Subcutaneous abdominal adipose tissue (tissue), 5 donors: Measurements from ENCODE around the gene IGFN1.

Experiments
- H3K27ac ChIP-seq: one replicate; pipeline ENCODE4 v1.7.0; 2013; ENCODE audit warnings: low read depth, mild to moderate bottlenecking, inconsistent platforms, low read length, moderate library complexity
- H3K27me3 ChIP-seq, 5 donors: one replicate each; pipeline ENCODE4 v1.7.0; 2013; ENCODE audit warnings: low read length in 5 of 5, inconsistent platforms in 1 of 5; ENCODE audit not compliant: control insufficient read depth in 5 of 5, insufficient read depth in 4 of 5
- H3K36me3 ChIP-seq, 5 donors: one replicate each; pipeline ENCODE4 v1.7.0; 2013; ENCODE audit warnings: low read length in 5 of 5; ENCODE audit not compliant: control insufficient read depth in 5 of 5, insufficient read depth in 5 of 5
- H3K4me1 ChIP-seq, 5 donors: one replicate each; pipeline ENCODE4 v1.7.0; 2013; ENCODE audit warnings: low read length in 5 of 5, mild to moderate bottlenecking in 3 of 5, moderate library complexity in 1 of 5; ENCODE audit not compliant: control insufficient read depth in 5 of 5, insufficient read depth in 5 of 5
- H3K4me3 ChIP-seq, 5 donors: one replicate each; pipeline ENCODE4 v1.7.0; 2013; ENCODE audit warnings: low read length in 5 of 5, low read depth in 1 of 5
- H3K9ac ChIP-seq, 5 donors: one replicate each; pipeline ENCODE4 v1.7.0; 2013; ENCODE audit warnings: low read length in 5 of 5, mild to moderate bottlenecking in 4 of 5, moderate library complexity in 3 of 5
- H3K9me3 ChIP-seq, 5 donors: one replicate each; pipeline ENCODE4 v1.7.0; 2013; ENCODE audit warnings: low read length in 5 of 5; ENCODE audit not compliant: control insufficient read depth in 5 of 5
- donor health status: healthy.
- donor health status: healthy.
- donor health status: healthy.
- donor health status: healthy.
- donor health status: healthy.

Gene IGFN1

DNA sequence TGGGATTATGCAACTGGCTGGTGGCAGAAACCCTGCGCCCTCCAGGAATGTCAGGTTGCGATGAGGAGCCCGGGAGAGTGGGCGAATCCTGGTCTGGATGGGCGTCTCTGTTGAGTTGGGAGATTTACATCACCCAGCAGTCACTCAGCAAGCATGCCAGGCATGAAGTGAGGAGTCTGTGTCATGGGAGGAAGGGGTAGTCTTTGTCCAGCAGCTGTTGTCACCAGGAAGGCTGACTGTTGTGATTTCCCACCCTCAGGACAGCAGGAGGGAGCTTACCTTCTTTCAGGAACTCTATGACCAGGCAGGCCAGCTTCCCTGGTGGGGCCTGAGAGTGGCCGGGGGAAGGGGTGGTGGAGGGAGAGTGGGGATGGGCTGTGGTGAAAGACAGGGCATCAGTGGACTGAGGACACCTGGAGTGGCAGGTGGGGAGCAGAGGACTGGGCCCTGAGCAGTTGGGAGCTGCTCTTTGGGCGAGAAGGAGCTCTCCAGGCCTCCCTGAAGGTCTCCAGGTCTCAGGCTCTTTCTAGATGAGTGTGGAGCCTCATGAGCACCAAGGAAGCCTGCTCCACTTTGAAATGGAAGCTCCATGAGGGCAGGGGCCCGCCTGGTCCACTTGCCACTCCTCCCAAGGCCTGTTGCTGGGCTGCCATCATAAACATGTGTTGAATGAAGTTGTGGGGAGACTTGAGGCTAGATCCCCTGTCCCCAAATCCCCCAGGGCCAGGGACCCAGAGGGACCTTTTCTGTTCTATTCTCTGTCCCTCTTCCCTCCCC lies 71.3 kb downstream of the IGFN1 start:
- Histone ChIP-seq H3K9ac (no peak overlapping the region), H3K27me3 (peaks cover 13 to 28% (median 25%) of the 10 kb centered on the region in 5 donors), H3K36me3 (no peaks in the 10 kb centered on the region), H3K27ac (no peak overlapping the region), H3K9me3 (no peaks in the 10 kb centered on the region), H3K4me1 (peaks cover 0 to 15% (median 10%) of the 10 kb centered on the region in 5 donors), H3K4me3 (no peak overlapping the region)

DNA sequence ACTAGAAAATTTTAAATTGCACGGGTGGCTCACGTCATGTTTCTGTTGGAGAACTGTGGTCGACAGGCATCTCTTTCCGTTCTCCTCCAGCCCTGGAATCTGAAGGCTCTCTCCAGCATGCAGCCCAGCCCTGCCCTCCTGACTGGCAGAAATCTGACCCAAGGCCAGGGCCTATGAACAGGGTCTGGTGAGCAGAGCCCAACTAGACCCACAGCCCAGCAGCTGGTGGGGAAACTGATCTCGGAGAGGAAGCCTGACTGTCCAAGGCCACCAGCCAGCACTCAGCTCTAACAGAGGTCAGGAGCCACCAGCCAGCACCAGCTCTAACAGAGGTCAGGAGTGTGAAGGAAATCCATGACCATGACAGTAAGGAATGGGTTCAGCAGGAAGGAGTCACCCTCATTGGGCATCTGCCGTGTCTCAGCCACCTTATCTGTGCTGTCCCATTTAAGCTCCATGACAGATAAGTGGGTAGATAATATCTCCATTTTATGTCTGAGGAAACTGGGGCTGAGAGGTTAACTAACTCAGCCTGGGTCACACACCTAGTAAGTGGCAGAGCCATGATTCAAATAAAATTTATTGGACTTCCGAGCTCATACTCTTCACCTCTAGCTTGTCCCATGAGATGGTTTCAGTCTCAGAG lies 72.5 kb downstream of the IGFN1 start:
- H3K27ac ChIP-seq: no peak overlapping the region
- H3K27me3 ChIP-seq: peaks cover 13 to 28% (median 25%) of the 10 kb centered on the region in 5 donors
- H3K36me3 ChIP-seq: no peaks in the 10 kb centered on the region
- H3K4me1 ChIP-seq: peaks cover 0 to 15% (median 10%) of the 10 kb centered on the region in 5 donors
- H3K9me3 ChIP-seq: no peaks in the 10 kb centered on the region
- H3K4me3 ChIP-seq: no peak overlapping the region
- H3K9ac ChIP-seq: no peak overlapping the region

DNA sequence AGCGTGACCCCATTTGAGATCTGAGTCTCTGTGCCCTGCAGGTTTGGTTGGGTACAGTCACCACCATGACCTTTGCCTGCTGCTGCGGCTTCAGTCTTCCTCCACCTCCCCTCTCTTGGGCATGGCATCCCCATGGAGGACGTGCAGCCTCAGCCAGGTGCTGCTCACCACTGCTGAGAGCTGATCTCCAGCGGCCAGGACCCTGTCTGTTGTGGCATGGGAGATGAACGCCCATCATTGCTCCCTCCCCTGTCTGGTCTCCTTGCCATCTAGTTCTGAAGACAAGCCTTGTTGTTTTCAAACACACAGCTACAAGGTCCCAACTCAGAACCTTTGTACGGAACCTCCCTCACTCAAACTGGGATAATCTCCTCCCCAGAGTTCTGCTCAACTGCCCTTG lies 73.4 kb downstream of the IGFN1 start:
- Histone ChIP-seq H3K36me3 (no peaks in the 10 kb centered on the region), H3K9ac (no peak overlapping the region), H3K4me1 (peaks cover 0 to 14% (median 10%) of the 10 kb centered on the region in 5 donors), H3K4me3 (no peak overlapping the region), H3K27me3 (peaks cover 16 to 28% (median 20%) of the 10 kb centered on the region in 5 donors), H3K27ac (no peak overlapping the region), H3K9me3 (no peaks in the 10 kb centered on the region)

DNA sequence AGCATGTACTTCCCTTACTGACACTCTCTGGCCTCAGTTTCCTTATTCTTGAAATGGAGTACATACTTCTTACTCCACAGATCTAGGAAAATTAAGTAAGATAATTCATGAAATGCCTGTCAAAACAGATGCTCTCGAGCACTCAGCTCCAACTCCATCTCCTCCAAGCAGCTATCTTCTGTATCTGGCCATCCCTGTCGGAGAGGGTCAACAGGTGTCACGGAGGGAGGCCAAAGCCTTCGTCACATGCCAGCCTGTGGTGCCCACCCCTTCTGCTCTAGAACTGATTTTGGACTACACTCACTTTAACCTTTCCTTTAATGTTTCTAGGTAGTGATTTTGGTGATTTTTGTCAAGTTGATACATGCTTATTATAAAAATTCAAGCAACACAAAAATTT lies 73.9 kb downstream of the IGFN1 start:
- peaks cover 0 to 9% (median 8%) of the 10 kb centered on the region in 5 donors for H3K4me1 ChIP-seq
- no peak overlapping the region for H3K9ac ChIP-seq
- H3K36me3 ChIP-seq: no peaks in the 10 kb centered on the region
- H3K27me3 ChIP-seq: peaks cover 11 to 25% (median 17%) of the 10 kb centered on the region in 5 donors
- H3K27ac ChIP-seq: no peak overlapping the region
- no peak overlapping the region for H3K4me3 ChIP-seq
- H3K9me3 ChIP-seq: no peaks in the 10 kb centered on the region

DNA sequence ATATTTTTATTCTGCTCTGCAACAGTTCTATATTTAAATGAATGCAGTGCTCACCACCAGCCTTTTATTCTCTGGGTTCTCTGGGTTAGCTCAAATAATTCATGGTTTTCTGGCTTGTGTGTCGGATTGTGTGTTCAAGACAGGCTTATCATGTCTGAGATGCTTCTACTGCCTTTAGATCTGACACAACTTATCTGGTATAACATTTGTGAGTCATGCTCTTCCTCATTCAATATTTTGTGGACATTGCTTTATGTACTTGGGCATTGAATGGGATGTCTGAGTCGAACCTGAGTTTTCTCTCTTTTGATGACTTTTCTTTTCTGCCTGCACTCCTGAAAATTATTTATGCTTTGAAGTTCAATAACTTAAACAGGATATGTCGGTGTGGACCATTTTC lies 75.1 kb downstream of the IGFN1 start:
- Histone ChIP-seq H3K27ac (no peak overlapping the region), H3K36me3 (no peaks in the 10 kb centered on the region), H3K9ac (no peak overlapping the region), H3K9me3 (no peaks in the 10 kb centered on the region), H3K27me3 (peaks cover 3 to 14% (median 8%) of the 10 kb centered on the region in 5 donors), H3K4me1 (no peaks in the 10 kb centered on the region), H3K4me3 (no peak overlapping the region)

DNA sequence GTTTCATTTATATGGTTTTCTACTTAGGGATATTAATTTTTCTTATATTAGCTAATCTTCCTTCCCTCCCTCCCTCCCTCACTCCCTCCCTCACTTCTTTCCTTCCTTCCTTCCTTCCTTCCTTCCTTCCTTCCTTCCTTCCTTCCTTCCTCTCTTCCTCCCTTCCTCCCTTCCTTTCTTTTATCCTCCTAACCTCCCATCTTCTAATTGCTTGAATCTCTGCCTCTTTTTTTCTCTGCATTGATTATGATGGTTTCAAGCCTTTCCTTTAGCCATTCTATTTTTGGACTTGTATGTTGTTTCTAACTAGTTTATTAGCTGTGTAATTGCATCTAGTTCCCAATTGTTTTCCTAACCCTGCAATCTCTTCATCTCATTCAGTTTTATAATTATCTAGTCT lies 75.7 kb downstream of the IGFN1 start:
- Histone ChIP-seq H3K9me3 (no peaks in the 10 kb centered on the region), H3K27ac (no peak overlapping the region), H3K27me3 (peaks cover 0 to 13% (median 6%) of the 10 kb centered on the region in 5 donors), H3K4me1 (no peaks in the 10 kb centered on the region), H3K36me3 (no peaks in the 10 kb centered on the region), H3K9ac (no peak overlapping the region), H3K4me3 (no peak overlapping the region)

DNA sequence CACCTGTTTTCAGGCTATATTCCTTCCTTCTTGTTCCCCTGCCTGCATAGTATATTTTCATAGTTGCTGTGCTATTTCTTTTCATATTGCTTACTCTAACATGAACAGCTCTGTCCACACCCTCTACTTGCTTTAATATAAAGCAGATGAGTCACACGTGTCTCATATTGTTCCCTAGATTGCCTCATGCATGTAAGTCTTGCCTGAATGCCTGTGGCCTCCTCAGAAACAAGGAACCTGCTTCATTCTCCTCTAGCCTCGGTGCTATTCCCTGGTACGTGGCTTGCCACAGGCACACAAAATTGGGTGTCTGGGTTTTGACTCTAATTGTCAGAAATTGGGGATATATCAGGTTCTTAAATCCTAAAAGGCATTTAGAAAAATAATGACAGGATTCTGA lies 76.2 kb downstream of the IGFN1 start:
- no peak overlapping the region for H3K9ac ChIP-seq
- H3K36me3 ChIP-seq: no peaks in the 10 kb centered on the region
- no peak overlapping the region for H3K4me3 ChIP-seq
- no peak overlapping the region for H3K27ac ChIP-seq
- no peaks in the 10 kb centered on the region for H3K4me1 ChIP-seq
- H3K9me3 ChIP-seq: no peaks in the 10 kb centered on the region
- H3K27me3 ChIP-seq: peaks cover 0 to 11% (median 6%) of the 10 kb centered on the region in 5 donors

DNA sequence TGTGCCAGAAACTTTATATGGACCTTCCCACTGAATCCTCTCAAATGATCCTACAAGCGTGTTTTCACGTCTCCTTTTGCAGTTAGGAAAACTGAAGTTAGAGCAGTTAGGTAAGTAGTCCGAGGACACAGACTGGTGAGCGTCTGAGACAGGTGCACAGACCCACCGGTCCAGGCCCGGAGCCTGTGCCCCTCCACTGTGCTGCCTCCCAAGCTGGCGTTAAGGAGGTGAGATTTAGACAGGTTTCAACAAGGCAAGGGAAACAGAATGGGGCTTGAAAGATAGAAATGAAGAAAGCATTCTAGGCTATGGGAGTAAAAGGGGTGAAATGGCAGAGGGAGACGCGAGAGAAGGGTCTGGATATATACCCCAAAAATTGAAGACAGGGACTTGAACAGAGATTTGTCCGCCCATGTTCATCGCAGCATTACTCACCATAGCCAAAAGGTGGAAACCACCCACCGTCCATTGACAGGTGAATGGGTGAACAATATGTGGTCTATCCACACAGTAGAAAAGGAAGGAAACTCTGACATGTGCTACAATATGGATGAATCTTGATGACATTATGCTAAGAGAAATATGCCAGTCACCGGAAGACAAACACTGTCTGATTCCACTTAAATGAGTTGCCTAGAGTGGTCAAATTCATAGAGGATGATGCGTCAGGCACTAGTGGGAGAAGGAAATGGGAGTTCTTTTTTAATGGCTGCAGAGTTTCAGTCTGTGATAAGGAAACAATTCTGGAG lies 77.0 kb downstream of the IGFN1 start:
- no peak overlapping the region for H3K4me3 ChIP-seq

DNA sequence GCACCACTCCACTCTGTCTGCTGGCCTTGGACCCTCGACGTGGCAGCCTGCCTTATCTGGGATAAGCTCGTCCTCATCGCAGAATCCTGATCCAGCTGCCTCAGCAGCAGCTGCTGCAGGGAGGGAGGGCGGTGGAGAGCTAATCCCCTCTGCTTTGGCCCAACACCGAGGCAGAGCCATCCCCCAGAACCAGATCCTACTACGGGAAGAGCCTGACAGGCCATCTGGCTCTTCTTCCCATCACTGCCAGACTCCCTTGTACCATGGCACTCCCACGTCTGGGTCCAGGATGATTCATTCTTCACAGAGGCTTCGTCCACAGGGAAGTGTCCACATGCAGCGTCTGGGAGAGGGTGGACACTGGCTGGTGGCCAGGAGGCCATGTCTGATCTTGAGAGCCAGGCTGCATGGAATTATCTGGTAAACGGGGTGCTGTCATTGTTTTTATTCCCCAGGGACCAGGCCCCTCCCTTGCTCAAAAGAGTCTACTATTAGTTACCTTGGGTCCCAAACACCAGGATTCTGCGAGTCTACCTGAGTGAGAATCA lies 78.1 kb downstream of the IGFN1 start:
- peaks cover 0 to 7% (median 6%) of the 10 kb centered on the region in 5 donors for H3K27me3 ChIP-seq
- H3K4me1 ChIP-seq: no peaks in the 10 kb centered on the region
- no peaks in the 10 kb centered on the region for H3K36me3 ChIP-seq
- no peaks in the 10 kb centered on the region for H3K9me3 ChIP-seq
- H3K4me3 ChIP-seq: no peak overlapping the region
- H3K27ac ChIP-seq: no peak overlapping the region
- no peak overlapping the region for H3K9ac ChIP-seq

More for the DNA sequence above, 77.0 kb downstream of the IGFN1 start:
- Histone ChIP-seq H3K9ac (no peak overlapping the region), H3K27me3 (peaks cover 0 to 7% (median 6%) of the 10 kb centered on the region in 5 donors), H3K36me3 (no peaks in the 10 kb centered on the region), H3K9me3 (no peaks in the 10 kb centered on the region), H3K4me1 (no peaks in the 10 kb centered on the region), H3K27ac (no peak overlapping the region)
